Panc1 (cell line): ENCODE results near the gene CLDN6. TPM values are rescaled to one million over a fixed set of nuclear protein-coding genes. Genes with fewer than 3 reads are reported as not detected.

Source experiments
- ATAC-seq: fragments of 200-7000 bp; cut with Tn5 transposase; 2 replicates; pipeline ENCODE4 v1.9.1; 2020; ENCODE audit warnings: mild to moderate bottlenecking, moderate library complexity
- BruUV-seq: library from RNA; stranded (reverse); fragments of 400-500 nt; replicated peaks from 2 replicates; lab custom pipeline; 2021; lab: Mats Ljungman, UMichigan
- CTCF ChIA-PET: fragments of 300-600 bp; sonication (Branson Sonifier 250); formaldehyde crosslinking; loops from one replicate; lab custom pipeline; 2022; ENCODE audit warnings: antibody characterized with exemption; lab: Charles Lee
- POLR2A ChIA-PET: fragments of 300-600 bp; sonication (Branson Sonifier 250); formaldehyde crosslinking; loops from one replicate; lab custom pipeline; 2022; ENCODE audit warnings: antibody characterized with exemption; lab: Charles Lee
- DNase-seq: peaks from one replicate; pipeline ENCODE4 v3.0.0-alpha.2; 2010; ENCODE audit warnings: low read depth, low spot score
- H3K27ac ChIP-seq: 2 replicates; pipeline ENCODE4 v1.5.1; 2011; ENCODE audit warnings: mild to moderate bottlenecking, low read length, inconsistent platforms
- H3K27me3 ChIP-seq: fragments of 200-500 bp; sonication (Bioruptor generic); 2 replicates; pipeline ENCODE4 v1.6.0; 2014; ENCODE audit warnings: low read length, inconsistent platforms; ENCODE audit not compliant: control insufficient read depth, insufficient read depth
- H3K36me3 ChIP-seq: fragments of 200-500 bp; sonication (Bioruptor generic); 2 replicates; pipeline ENCODE4 v1.5.1; 2014; ENCODE audit warnings: inconsistent platforms, mild to moderate bottlenecking, low read length, moderate library complexity; ENCODE audit not compliant: control insufficient read depth, insufficient read depth
- H3K4me1 ChIP-seq: 2 replicates; pipeline ENCODE4 v1.5.1; 2011; ENCODE audit warnings: inconsistent platforms, mild to moderate bottlenecking, low read length, moderate library complexity; ENCODE audit not compliant: control insufficient read depth, insufficient read depth
- H3K4me3 ChIP-seq, 2 experiments: 2 replicates each; pipeline ENCODE4 v1.5.1; 2011 to 2012; ENCODE audit warnings: low read depth in 2 of 2, low read length in 2 of 2, mild to moderate bottlenecking in 2 of 2, inconsistent platforms in 1 of 2, moderate library complexity in 1 of 2
- H3K9me3 ChIP-seq: fragments of 200-500 bp; sonication (Bioruptor generic); 2 replicates; pipeline ENCODE4 v1.5.1; 2014; ENCODE audit warnings: low read depth, mild to moderate bottlenecking, inconsistent platforms, low read length, moderate library complexity; ENCODE audit not compliant: control insufficient read depth, insufficient read depth
- CTCF ChIP-seq: fragments of 450-650 bp; IDR thresholded peaks from 2 replicates; pipeline ENCODE4 v1.5.1; 2017; ENCODE audit warnings: mild to moderate bottlenecking
- POLR2AphosphoS5 ChIP-seq: IDR thresholded peaks from 2 replicates; pipeline ENCODE4 v1.6.1; 2012; ENCODE audit warnings: mild to moderate bottlenecking, low read depth, low read length, moderate library complexity
- REST ChIP-seq, 2 experiments: IDR thresholded peaks; 2 replicates each; pipeline ENCODE4 v1.6.1; 2011 to 2012; ENCODE audit warnings: low read depth in 2 of 2, control low read depth in 1 of 2, low read length in 1 of 2, mild to moderate bottlenecking in 1 of 2, moderate library complexity in 1 of 2; ENCODE audit not compliant: insufficient read depth in 1 of 2
- SIN3A ChIP-seq: IDR thresholded peaks from 2 replicates; pipeline ENCODE4 v1.6.1; 2012; ENCODE audit warnings: low read depth, mild to moderate bottlenecking, low read length, moderate library complexity, borderline replicate concordance; ENCODE audit not compliant: insufficient read depth
- TCF7L2 ChIP-seq: IDR thresholded peaks from 2 replicates; pipeline ENCODE4 v1.6.1; 2011; ENCODE audit warnings: mild to moderate bottlenecking, low read depth, low read length, inconsistent platforms
- in situ Hi-C: cut with HindIII; loops from 2 replicates; pipeline ENCODE4 v1.10.0; 2016; ENCODE audit warnings: low sequenced_read_pairs, low pct_unique_long_range_greater_than_20kb
- intact Hi-C: fragments of 100-400 bp; cut with micrococcal nuclease; formaldehyde crosslinking; loops from one replicate; pipeline ENCODE4 v1.10.0; 2022; ENCODE audit not compliant: unreplicated experiment
- total RNA-seq: library from RNA; stranded (reverse); gene quantifications from one replicate; pipeline ENCODE4 v1.2.1, GENCODE V29; 2021; ENCODE audit not compliant: unreplicated experiment

Gene CLDN6
- total RNA-seq, 1 experiment from 2014 or later, result 1.2 TPM

GRCh38 chr16:3026609-3027488 lies 8.9 kb upstream of the CLDN6 start:
- Histone ChIP-seq H3K4me3 (no peak overlapping the region), H3K27me3 (no peaks in the 10 kb centered on the region), H3K9me3 (no peaks in the 10 kb centered on the region), H3K36me3 (peaks cover 3% of the 10 kb centered on the region), H3K4me1 (peaks cover 17% of the 10 kb centered on the region), H3K27ac (no peak overlapping the region)
- TF ChIP-seq CTCF, result no peak
- TF ChIP-seq REST (IDR thresholded peaks at IDR 0.05; ENCODE audit: insufficient read depth in 1 of 2, low read depth in 2 of 2, low read length in 1 of 2), result no peak
- TF ChIP-seq POLR2AphosphoS5, result no peak
- TF ChIP-seq SIN3A, result no peak
- TF ChIP-seq TCF7L2, result no peak
- intact Hi-C loops, result no loop called here
- BruUV-seq, result no TSS peak
- ATAC-seq (no peak), DNase-seq (no peak)
- POLR2A ChIA-PET, result interaction anchor here (0.5 to 0.7 kb wide), 4 partner anchors 20 to 1738 kb away, joined by 3 to 10 read pairs (median 7); no protein-coding TSS in a partner anchor
- CTCF ChIA-PET, result interaction anchor here (0.6 kb wide), 1 partner anchor 96 kb away, joined by 3 read pairs; no protein-coding TSS in a partner anchor
- in situ Hi-C loops, result no loop called here

- ChIA-PET POLR2A (no interaction called here), CTCF (no interaction called here)
- peaks cover 15% of the 10 kb centered on the region for H3K4me1 ChIP-seq
- BruUV-seq, result no TSS peak
- no peak overlapping the region for H3K27ac ChIP-seq
- ATAC-seq, result no peak
- H3K27me3 ChIP-seq, result no peaks in the 10 kb centered on the region
- H3K9me3 ChIP-seq, result no peaks in the 10 kb centered on the region
- H3K4me3 ChIP-seq, result no peak overlapping the region
- intact Hi-C loops (no loop called here), in situ Hi-C loops (no loop called here)
- H3K36me3 ChIP-seq, result peaks cover 6% of the 10 kb centered on the region
- TF ChIP-seq REST (IDR thresholded peaks at IDR 0.05; ENCODE audit: insufficient read depth in 1 of 2, low read depth in 2 of 2, low read length in 1 of 2) (no peak), CTCF (no peak), SIN3A (no peak)
- DNase-seq, result no peak
Observed at GRCh38 chr16:3026003-3026378, 8.0 kb upstream of the CLDN6 start.
